PC-3 (cell line): ENCODE measurements around the gene SLC1A2.

Experiments used
- CTCF ChIP-seq: fragments of 300-600 bp; sonication (generic); conservative IDR thresholded peaks from 2 replicates; pipeline ENCODE4 v1.5.1; 2017; ENCODE audit warnings: antibody characterized with exemption, low read depth, mild to moderate bottlenecking, low read length
- EZH2 ChIP-seq: fragments of 300-600 bp; sonication (generic); IDR thresholded peaks from one replicate; pipeline ENCODE4 v1.6.1; 2017; ENCODE audit warnings: antibody characterized with exemption, mild to moderate bottlenecking, low read length; ENCODE audit not compliant: unreplicated experiment

DNA sequence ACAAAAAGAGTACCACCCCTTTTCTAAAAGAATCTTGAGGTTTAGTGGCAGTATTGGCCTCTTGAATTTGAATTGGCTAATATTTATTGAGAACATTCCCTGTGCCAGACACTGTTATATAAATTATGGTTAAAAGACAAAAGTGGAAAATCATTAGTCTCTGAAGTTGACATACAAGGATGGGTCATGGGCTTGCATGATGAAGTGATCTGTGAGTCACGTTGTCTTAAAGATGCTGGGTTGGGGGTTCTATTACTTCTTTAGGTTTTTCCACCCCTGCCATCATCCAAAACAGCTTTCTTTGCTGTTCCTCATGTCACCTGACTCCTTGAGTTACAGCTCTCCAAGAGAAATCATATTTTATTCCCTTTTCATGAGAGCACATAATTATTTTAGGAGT lies 195.4 kb downstream of the SLC1A2 start:
- no peak for TF ChIP-seq CTCF
- no peak for TF ChIP-seq EZH2
